ENCODE results near the gene RPTOR. TPM values are rescaled to one million over a fixed set of nuclear protein-coding genes. Genes with fewer than 3 reads are reported as not detected.
"Not testable (repeated sequence)": the region's sequence is repeated elsewhere in the genome, so short reads cannot be mapped to it uniquely, and the experiment has no call there.

The RPTOR gene
- total RNA-seq, 1 experiment from 2014 or later, result 10.1 TPM

- peak; percentile 45 for DNase-seq (ENCODE audit: low read depth)
Measured at GRCh38 chr17:80513892-80514291, 30.7 kb upstream of the RPTOR start.

- no peak for DNase-seq (ENCODE audit: low read depth)
Measured at GRCh38 chr17:80516171-80516932, 28.3 kb upstream of the RPTOR start.

- no peak for DNase-seq (ENCODE audit: low read depth)
Measured at GRCh38 chr17:80517641-80518040, 27.0 kb upstream of the RPTOR start.

GRCh38 chr17:80518392-80518791 is 26.2 kb upstream of the RPTOR start:
- DNase-seq (ENCODE audit: low read depth), result no peak

- no peak for DNase-seq (ENCODE audit: low read depth)
Measured at GRCh38 chr17:80519091-80519781, 25.4 kb upstream of the RPTOR start.

GRCh38 chr17:80520810-80521455 is 23.7 kb upstream of the RPTOR start:
- DNase-seq (ENCODE audit: low read depth), result no peak

GRCh38 chr17:80523054-80523744 is 21.4 kb upstream of the RPTOR start:
- no peak for DNase-seq (ENCODE audit: low read depth)

GRCh38 chr17:80523956-80524712 is 20.5 kb upstream of the RPTOR start:
- no peak for DNase-seq (ENCODE audit: low read depth)

- no peak for DNase-seq (ENCODE audit: low read depth)
Measured at GRCh38 chr17:80526116-80526910, 18.3 kb upstream of the RPTOR start.

GRCh38 chr17:80527016-80527645 is 17.5 kb upstream of the RPTOR start:
- DNase-seq (ENCODE audit: low read depth), result no peak

GRCh38 chr17:80528536-80528935 is 16.1 kb upstream of the RPTOR start:
- DNase-seq (ENCODE audit: low read depth), result no peak

- DNase-seq (ENCODE audit: low read depth), result no peak
Measured at GRCh38 chr17:80529104-80529903, 15.3 kb upstream of the RPTOR start.

GRCh38 chr17:80529904-80530292 is 14.7 kb upstream of the RPTOR start:
- DNase-seq (ENCODE audit: low read depth), result no peak

- no peak for DNase-seq (ENCODE audit: low read depth)
Measured at GRCh38 chr17:80531400-80531799, 13.2 kb upstream of the RPTOR start.

- DNase-seq (ENCODE audit: low read depth), result not testable (repeated sequence)
Measured at GRCh38 chr17:80537386-80537785, 7.3 kb upstream of the RPTOR start.

- no peak for DNase-seq (ENCODE audit: low read depth)
Measured at GRCh38 chr17:80538484-80538883, 6.2 kb upstream of the RPTOR start.

GRCh38 chr17:80539022-80539641 is 5.5 kb upstream of the RPTOR start:
- no peak for DNase-seq (ENCODE audit: low read depth)

- no peak for DNase-seq (ENCODE audit: low read depth)
Measured at GRCh38 chr17:80545499-80545826, 825 bp downstream of the RPTOR start.

GRCh38 chr17:80546267-80546666 is 1.6 kb downstream of the RPTOR start:
- no peak for DNase-seq (ENCODE audit: low read depth)

Data from RPMI7951 (cell line).